ENCODE measurements around the gene GTF2A1. TPM values are rescaled to one million over a fixed set of nuclear protein-coding genes. Genes with fewer than 3 reads are reported as not detected.

Gene GTF2A1
- total RNA-seq, 4 donors from 2014 or later: 18.7 to 25.7 (median 22.9) TPM

GRCh38 chr14:81209167-81209836 is 11.5 kb downstream of the GTF2A1 start:
- H3K4me3 ChIP-seq: no peak overlapping the region
- DNase-seq: no peak
- H3K36me3 ChIP-seq: peaks cover 0 to 98% (median 7%) of the 10 kb centered on the region in 3 donors
- peaks cover 0 to 7% (median 0%) of the 10 kb centered on the region in 3 donors for H3K4me1 ChIP-seq
- TF ChIP-seq POLR2A (IDR thresholded peaks at IDR 0.05): no peak
- TF ChIP-seq CTCF (IDR thresholded peaks at IDR 0.05): no peak
- intact Hi-C loops (cut with DNase I): no loop called here
- H3K9me3 ChIP-seq: no peaks in the 10 kb centered on the region
- no peak overlapping the region for H3K27ac ChIP-seq
- 69 to 76% methylated on average over 8 of the region's 8 CpGs for WGBS, 2 donors
- no peaks in the 10 kb centered on the region for H3K27me3 ChIP-seq

GRCh38 chr14:81208489-81208888 is 12.3 kb downstream of the GTF2A1 start:
- H3K9me3 ChIP-seq: no peaks in the 10 kb centered on the region
- TF ChIP-seq CTCF (IDR thresholded peaks at IDR 0.05): no peak
- TF ChIP-seq POLR2A (IDR thresholded peaks at IDR 0.05): no peak
- no peaks in the 10 kb centered on the region for H3K27me3 ChIP-seq
- no peak for DNase-seq
- no peak overlapping the region for H3K27ac ChIP-seq
- H3K36me3 ChIP-seq: peaks cover 0 to 98% (median 7%) of the 10 kb centered on the region in 3 donors
- 86 to 97% methylated on average over 6 to 8 of the region's 8 CpGs for WGBS, 2 donors
- no peak overlapping the region for H3K4me3 ChIP-seq
- intact Hi-C loops (cut with DNase I): no loop called here
- H3K4me1 ChIP-seq: peaks cover 0 to 7% (median 0%) of the 10 kb centered on the region in 3 donors

- Histone ChIP-seq H3K9me3 (no peaks in the 10 kb centered on the region), H3K4me1 (no peaks in the 10 kb centered on the region), H3K36me3 (peaks cover 0 to 100% (median 7%) of the 10 kb centered on the region in 3 donors), H3K27me3 (no peaks in the 10 kb centered on the region), H3K27ac (no peak overlapping the region), H3K4me3 (no peak overlapping the region)
- TF ChIP-seq POLR2A (IDR thresholded peaks at IDR 0.05): no peak
- no peak for TF ChIP-seq CTCF (IDR thresholded peaks at IDR 0.05)
- 79 to 81% methylated on average over 4 of the region's 4 CpGs for WGBS, 2 donors
- intact Hi-C loops (cut with DNase I): no loop called here
- no peak for DNase-seq
These were observed 14.6 kb downstream of the GTF2A1 start for GRCh38 chr14:81206115-81206514.

- DNase-seq: no peak
- no peak for TF ChIP-seq CTCF (IDR thresholded peaks at IDR 0.05)
- no peak for TF ChIP-seq POLR2A (IDR thresholded peaks at IDR 0.05)
- Histone ChIP-seq H3K27me3 (no peaks in the 10 kb centered on the region), H3K9me3 (no peaks in the 10 kb centered on the region), H3K4me3 (no peak overlapping the region), H3K36me3 (peaks cover 0 to 100% (median 7%) of the 10 kb centered on the region in 3 donors), H3K27ac (no peak overlapping the region), H3K4me1 (no peaks in the 10 kb centered on the region)
- WGBS, 2 donors: 84 to 93% methylated on average over 4 of the region's 4 CpGs
- intact Hi-C loops (cut with DNase I): no loop called here
These were observed 15.1 kb downstream of the GTF2A1 start for GRCh38 chr14:81205639-81206038.

- Histone ChIP-seq H3K4me3 (no peak overlapping the region), H3K27ac (no peak overlapping the region), H3K36me3 (peaks cover 0 to 100% (median 0%) of the 10 kb centered on the region in 3 donors), H3K27me3 (no peaks in the 10 kb centered on the region), H3K4me1 (peaks cover 0 to 5% (median 0%) of the 10 kb centered on the region in 3 donors), H3K9me3 (no peaks in the 10 kb centered on the region)
- 73 to 74% methylated on average over 6 of the region's 6 CpGs for WGBS, 2 donors
- TF ChIP-seq CTCF (IDR thresholded peaks at IDR 0.05) (no peak), POLR2A (IDR thresholded peaks at IDR 0.05) (no peak)
- intact Hi-C loops (cut with DNase I): no loop called here
- DNase-seq: no peak
These were observed 20.7 kb downstream of the GTF2A1 start for GRCh38 chr14:81200054-81200453.
